Fibroblast of lung (primary cell): Measurements from ENCODE around the gene HNF4A. TPM values are rescaled to one million over a fixed set of nuclear protein-coding genes. Genes with fewer than 3 reads are reported as not detected.

Experiments
- DNase-seq, 2 donors: peaks; one replicate each; pipeline versions ENCODE4 v3.0.0 to v3.0.0-alpha.2; 2010; ENCODE audit warnings: low read depth in 2 of 2
- H2AFZ ChIP-seq: 2 replicates; pipeline ENCODE4 v1.5.1; 2012; ENCODE audit warnings: low read length, control low read depth, inconsistent platforms
- H3K27ac ChIP-seq: 2 replicates; pipeline ENCODE4 v1.5.1; 2011; ENCODE audit warnings: low read length, control low read depth; ENCODE audit not compliant: insufficient read depth
- H3K27me3 ChIP-seq: 2 replicates; pipeline ENCODE4 v1.5.1; 2011; ENCODE audit warnings: mild to moderate bottlenecking, low read length; ENCODE audit not compliant: control insufficient read depth, insufficient read depth
- H3K36me3 ChIP-seq: 2 replicates; pipeline ENCODE4 v1.5.1; 2011; ENCODE audit warnings: low read length; ENCODE audit not compliant: control insufficient read depth, insufficient read depth
- H3K4me1 ChIP-seq: 2 replicates; pipeline ENCODE4 v1.5.1; 2011; ENCODE audit warnings: low read length; ENCODE audit not compliant: control insufficient read depth, insufficient read depth; ENCODE audit errors: extremely low read depth
- H3K4me2 ChIP-seq: 2 replicates; pipeline ENCODE4 v1.5.1; 2011; ENCODE audit warnings: low read length, control low read depth; ENCODE audit not compliant: insufficient read depth; ENCODE audit errors: extremely low read depth
- H3K4me3 ChIP-seq, 4 experiments: fragments of 200-600 bp in 1 of 4; sonication (generic) in 1 of 4; replicated peaks in 1 of 4; 2 replicates each; pipeline ENCODE4 v1.5.1; 2011 to 2016; ENCODE audit warnings: low read length in 4 of 4, low read depth in 3 of 4, mild to moderate bottlenecking in 3 of 4, control low read depth in 2 of 4, inconsistent platforms in 1 of 4, mixed read lengths in 1 of 4; ENCODE audit not compliant: insufficient read depth in 1 of 4; ENCODE audit errors: control extremely low read depth in 1 of 4
- H3K79me2 ChIP-seq: 2 replicates; pipeline ENCODE4 v1.5.1; 2012; ENCODE audit warnings: mild to moderate bottlenecking, low read length, inconsistent platforms; ENCODE audit not compliant: control insufficient read depth, insufficient read depth
- H3K9ac ChIP-seq: 2 replicates; pipeline ENCODE4 v1.5.1; 2011; ENCODE audit warnings: mild to moderate bottlenecking, low read length, control low read depth; ENCODE audit not compliant: insufficient read depth
- H3K9me3 ChIP-seq: 2 replicates; pipeline ENCODE4 v1.5.1; 2012; ENCODE audit warnings: low read depth, low read length; ENCODE audit not compliant: control insufficient read depth, insufficient read depth
- H4K20me1 ChIP-seq: 2 replicates; pipeline ENCODE4 v1.5.1; 2011; ENCODE audit warnings: low read length; ENCODE audit not compliant: control insufficient read depth, insufficient read depth; ENCODE audit errors: extremely low read depth
- EZH2 ChIP-seq: IDR thresholded peaks from 2 replicates; pipeline ENCODE4 v1.5.1; 2012; ENCODE audit warnings: low read length, control low read depth, mild to moderate bottlenecking; ENCODE audit errors: missing control alignments
- polyA plus RNA-seq, 2 donors: library from polyadenylated mRNA; depleted of rRNA in 1 of 2; stranded (reverse) in 1 of 2; unstranded in 1 of 2; fragments of >200 nt; gene quantifications; 2 replicates each; pipeline ENCODE4 v1.2.1, GENCODE V29; 2011 to 2012; ENCODE audit warnings: missing spikeins in 1 of 2
- total RNA-seq: library from RNA; depleted of rRNA; stranded (reverse); fragments of >200 nt; gene quantifications from 2 replicates; pipeline ENCODE4 v1.2.1, GENCODE V29; 2014
- TF ChIP-seq, protein P1 (sequence below), 2 donors: IDR thresholded peaks in 1 of 2; conservative IDR thresholded peaks in 1 of 2; 1 replicate in 1 of 2; 2 replicates in 1 of 2; pipeline ENCODE4 v1.5.1; 2011 to 2012; ENCODE audit warnings: low read length in 2 of 2, control low read depth in 1 of 2, inconsistent platforms in 1 of 2, low read depth in 1 of 2, mild to moderate bottlenecking in 1 of 2

The HNF4A gene
- total and polyA plus RNA-seq, 2 donors (not counting 1 experiment from before 2014, with no cell fraction given), result not detected

DNA sequence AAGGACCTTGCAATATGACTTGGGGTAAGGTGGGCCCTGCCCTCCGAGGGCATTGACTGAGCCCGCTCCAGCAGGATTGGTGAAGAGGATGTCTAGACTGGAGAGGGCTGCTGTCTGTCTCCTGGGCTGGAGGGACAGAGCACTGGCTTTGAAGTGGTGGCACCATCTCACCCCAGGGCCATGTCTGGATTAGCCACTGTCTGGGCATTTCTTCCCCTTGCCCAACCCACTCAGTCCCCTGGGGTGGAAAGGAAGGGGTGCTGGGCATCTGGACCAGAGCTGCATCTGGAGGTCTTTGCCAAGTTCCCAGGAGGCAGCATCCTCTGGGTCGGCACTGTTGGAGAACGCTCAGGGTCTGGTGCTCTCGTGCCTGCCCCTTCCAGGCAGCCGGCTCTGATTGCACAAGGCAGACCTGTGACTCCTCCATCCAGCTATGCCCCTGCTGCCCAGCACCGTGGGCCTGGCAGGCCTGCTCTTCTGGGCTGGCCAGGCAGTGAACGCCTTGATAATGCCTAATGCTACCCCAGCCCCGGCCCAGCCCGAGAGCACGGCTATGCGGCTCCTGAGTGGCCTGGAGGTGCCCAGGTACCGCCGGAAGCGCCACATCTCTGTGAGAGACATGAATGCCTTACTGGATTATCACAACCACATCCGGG lies 18.6 kb upstream of the HNF4A start, which contains the start of gene R3HDML:
TSS of gene R3HDML (plus strand) at position 319 of the 656 bp plus-strand sequence. CDS start at position 434, 115 bp downstream.
- no peak within 1 kb of the TSS for H3K4me3 ChIP-seq

GRCh38 chr20:44342248-44342647 lies 13.3 kb upstream of the HNF4A start:
- Histone ChIP-seq H3K9me3 (no peaks in the 10 kb centered on the region), H3K4me2 (no peak overlapping the region), H3K36me3 (no peaks in the 10 kb centered on the region), H3K9ac (no peak overlapping the region), H3K79me2 (no peaks in the 10 kb centered on the region), H3K27ac (no peak overlapping the region), H3K4me1 (no peaks in the 10 kb centered on the region), H3K27me3 (no peaks in the 10 kb centered on the region), H3K4me3 (no peak overlapping the region), H4K20me1 (no peaks in the 10 kb centered on the region), H2AFZ (no peak overlapping the region)
- TF ChIP-seq, protein P1, sequence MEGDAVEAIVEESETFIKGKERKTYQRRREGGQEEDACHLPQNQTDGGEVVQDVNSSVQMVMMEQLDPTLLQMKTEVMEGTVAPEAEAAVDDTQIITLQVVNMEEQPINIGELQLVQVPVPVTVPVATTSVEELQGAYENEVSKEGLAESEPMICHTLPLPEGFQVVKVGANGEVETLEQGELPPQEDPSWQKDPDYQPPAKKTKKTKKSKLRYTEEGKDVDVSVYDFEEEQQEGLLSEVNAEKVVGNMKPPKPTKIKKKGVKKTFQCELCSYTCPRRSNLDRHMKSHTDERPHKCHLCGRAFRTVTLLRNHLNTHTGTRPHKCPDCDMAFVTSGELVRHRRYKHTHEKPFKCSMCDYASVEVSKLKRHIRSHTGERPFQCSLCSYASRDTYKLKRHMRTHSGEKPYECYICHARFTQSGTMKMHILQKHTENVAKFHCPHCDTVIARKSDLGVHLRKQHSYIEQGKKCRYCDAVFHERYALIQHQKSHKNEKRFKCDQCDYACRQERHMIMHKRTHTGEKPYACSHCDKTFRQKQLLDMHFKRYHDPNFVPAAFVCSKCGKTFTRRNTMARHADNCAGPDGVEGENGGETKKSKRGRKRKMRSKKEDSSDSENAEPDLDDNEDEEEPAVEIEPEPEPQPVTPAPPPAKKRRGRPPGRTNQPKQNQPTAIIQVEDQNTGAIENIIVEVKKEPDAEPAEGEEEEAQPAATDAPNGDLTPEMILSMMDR (conservative IDR thresholded peaks at IDR 0.05 in 1 of 2, IDR thresholded peaks at IDR 0.05 in 1 of 2; ENCODE audit: low read depth in 1 of 2, low read length in 2 of 2), result no peak
- no peak for TF ChIP-seq EZH2
- DNase-seq, result peak in 1 of 2 donors; percentile 11

More for the DNA sequence above, 18.6 kb upstream of the HNF4A start, which contains the start of gene R3HDML:
- no peak for DNase-seq
- Histone ChIP-seq H3K79me2 (no peaks in the 10 kb centered on the region), H3K36me3 (no peaks in the 10 kb centered on the region), H4K20me1 (no peaks in the 10 kb centered on the region), H3K9ac (no peak within 1 kb of the TSS), H3K27ac (no peak within 1 kb of the TSS), H3K4me2 (no peak within 1 kb of the TSS), H2AFZ (no peak within 1 kb of the TSS), H3K9me3 (no peaks in the 10 kb centered on the region), H3K27me3 (peaks cover 3% of the 10 kb centered on the region), H3K4me1 (no peaks in the 10 kb centered on the region)
- no peak for TF ChIP-seq EZH2

- Histone ChIP-seq H3K9ac (no peak overlapping the region), H3K27ac (no peak overlapping the region), H4K20me1 (no peaks in the 10 kb centered on the region), H3K9me3 (no peaks in the 10 kb centered on the region), H3K4me2 (no peak overlapping the region), H3K4me3 (no peak overlapping the region), H3K36me3 (no peaks in the 10 kb centered on the region), H3K4me1 (no peaks in the 10 kb centered on the region), H3K79me2 (no peaks in the 10 kb centered on the region), H2AFZ (no peak overlapping the region), H3K27me3 (no peaks in the 10 kb centered on the region)
- no peak for TF ChIP-seq EZH2
- TF ChIP-seq, protein P1 (conservative IDR thresholded peaks at IDR 0.05 in 1 of 2, IDR thresholded peaks at IDR 0.05 in 1 of 2; ENCODE audit: low read depth in 1 of 2, low read length in 2 of 2), result no peak
- no peak for DNase-seq
Measured at GRCh38 chr20:44343162-44343675, 12.3 kb upstream of the HNF4A start.
